ENCODE measurements around the gene GRP.

DNA sequence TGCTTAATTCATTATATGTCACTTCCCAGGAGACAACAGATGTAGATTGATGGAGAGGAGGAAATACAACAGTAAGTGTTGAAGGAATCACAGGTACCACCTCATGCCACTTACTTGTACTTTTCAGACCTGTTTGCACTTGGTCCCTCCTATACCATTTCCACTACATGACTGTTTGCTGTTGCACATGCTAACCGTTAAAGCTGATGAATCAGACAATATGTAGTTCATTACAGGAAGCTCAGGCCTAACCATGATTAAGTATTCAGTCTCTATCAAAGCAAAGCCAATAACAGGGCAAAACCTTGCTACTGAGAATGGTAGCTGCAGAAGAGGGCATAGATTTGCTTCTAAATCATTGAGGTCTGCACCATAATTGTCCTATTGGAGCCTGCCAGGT lies 30.2 kb upstream of the GRP start:
- TF ChIP-seq, protein P1, sequence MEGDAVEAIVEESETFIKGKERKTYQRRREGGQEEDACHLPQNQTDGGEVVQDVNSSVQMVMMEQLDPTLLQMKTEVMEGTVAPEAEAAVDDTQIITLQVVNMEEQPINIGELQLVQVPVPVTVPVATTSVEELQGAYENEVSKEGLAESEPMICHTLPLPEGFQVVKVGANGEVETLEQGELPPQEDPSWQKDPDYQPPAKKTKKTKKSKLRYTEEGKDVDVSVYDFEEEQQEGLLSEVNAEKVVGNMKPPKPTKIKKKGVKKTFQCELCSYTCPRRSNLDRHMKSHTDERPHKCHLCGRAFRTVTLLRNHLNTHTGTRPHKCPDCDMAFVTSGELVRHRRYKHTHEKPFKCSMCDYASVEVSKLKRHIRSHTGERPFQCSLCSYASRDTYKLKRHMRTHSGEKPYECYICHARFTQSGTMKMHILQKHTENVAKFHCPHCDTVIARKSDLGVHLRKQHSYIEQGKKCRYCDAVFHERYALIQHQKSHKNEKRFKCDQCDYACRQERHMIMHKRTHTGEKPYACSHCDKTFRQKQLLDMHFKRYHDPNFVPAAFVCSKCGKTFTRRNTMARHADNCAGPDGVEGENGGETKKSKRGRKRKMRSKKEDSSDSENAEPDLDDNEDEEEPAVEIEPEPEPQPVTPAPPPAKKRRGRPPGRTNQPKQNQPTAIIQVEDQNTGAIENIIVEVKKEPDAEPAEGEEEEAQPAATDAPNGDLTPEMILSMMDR (IDR thresholded peaks at IDR 0.05) = no peak
- no peak for TF ChIP-seq POLR2A (IDR thresholded peaks at IDR 0.05)
